ENCODE data around the gene NFIX. TPM values are rescaled to one million over a fixed set of nuclear protein-coding genes. Genes with fewer than 3 reads are reported as not detected.

NFIX gene
- total RNA-seq, 1 donor from 2014 or later: 5.0 TPM

GRCh38 chr19:13100031-13100588, 104.8 kb downstream of the NFIX start:
- DNase-seq (ENCODE audit: extremely low read depth, low read depth, low spot score): no peak

GRCh38 chr19:13100841-13101589, 105.7 kb downstream of the NFIX start:
- no peak for DNase-seq (ENCODE audit: extremely low read depth, low read depth, low spot score)

DNA sequence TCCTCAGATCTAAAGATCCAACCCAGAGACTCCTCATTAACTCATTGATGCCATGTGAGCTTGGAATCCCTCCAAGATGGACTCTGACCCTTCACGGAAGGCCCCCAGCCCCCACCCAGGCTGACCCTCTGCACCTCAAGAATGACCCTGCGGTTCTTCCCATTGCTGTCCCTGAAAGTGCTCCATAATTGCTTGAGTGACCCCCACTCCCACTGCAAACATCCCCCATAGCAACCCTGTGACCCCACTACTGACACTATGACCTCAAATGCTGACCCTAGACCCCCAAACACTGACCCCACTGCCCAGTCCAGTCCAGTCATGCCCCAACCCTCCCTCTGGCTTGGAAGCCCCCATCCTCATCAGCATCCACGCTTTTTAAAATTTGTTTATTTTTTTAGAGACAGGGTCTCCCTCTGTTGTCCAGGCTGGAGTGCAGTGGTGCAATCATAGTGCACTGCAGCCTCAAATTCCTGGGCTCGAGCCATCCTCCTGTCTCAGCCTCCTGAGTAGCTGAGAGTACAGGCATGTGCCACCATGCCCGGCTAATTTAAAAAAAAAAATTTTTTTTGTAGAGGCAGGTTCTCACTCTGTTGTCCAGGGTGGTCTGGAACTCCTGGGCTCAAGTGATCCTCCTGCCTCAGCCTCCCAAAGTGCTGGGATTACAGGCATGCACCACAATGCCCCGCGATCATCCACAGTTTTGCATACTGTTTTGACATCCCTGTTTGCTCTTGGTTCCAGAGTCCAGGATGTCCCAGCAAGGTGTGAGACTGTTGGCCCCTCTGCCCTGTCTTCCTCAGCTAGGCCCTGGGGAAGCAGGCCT, 106.5 kb downstream of the NFIX start:
- no peak for DNase-seq (ENCODE audit: extremely low read depth, low read depth, low spot score)

DNA sequence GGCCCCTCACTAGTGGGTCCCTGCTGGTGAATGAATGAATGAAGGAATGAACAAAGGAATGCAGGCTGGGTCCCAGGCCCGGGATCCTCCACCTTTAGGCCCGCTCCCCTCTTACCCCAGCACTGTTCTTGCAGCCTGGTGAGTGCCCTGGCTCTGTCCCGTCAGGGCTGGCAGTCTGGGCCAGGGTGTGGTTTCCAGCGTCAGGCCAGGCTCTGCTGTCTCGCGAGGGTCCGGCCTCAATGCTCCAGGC, 107.1 kb downstream of the NFIX start:
- no peak for DNase-seq (ENCODE audit: extremely low read depth, low read depth, low spot score)

- DNase-seq (ENCODE audit: extremely low read depth, low read depth, low spot score): no peak
Measured at GRCh38 chr19:13102666-13103580, 107.6 kb downstream of the NFIX start, which contains the start of gene LYL1. Gene LYL1 (minus strand): TSS chr19:13102858. CDS start chr19:13101171, 1,687 bp downstream.

- DNase-seq (ENCODE audit: extremely low read depth, low read depth, low spot score): no peak
Measured at GRCh38 chr19:13103581-13104359, 108.5 kb downstream of the NFIX start.

- no peak for DNase-seq (ENCODE audit: extremely low read depth, low read depth, low spot score)
Measured at GRCh38 chr19:13104360-13104847, 109.1 kb downstream of the NFIX start.

DNA sequence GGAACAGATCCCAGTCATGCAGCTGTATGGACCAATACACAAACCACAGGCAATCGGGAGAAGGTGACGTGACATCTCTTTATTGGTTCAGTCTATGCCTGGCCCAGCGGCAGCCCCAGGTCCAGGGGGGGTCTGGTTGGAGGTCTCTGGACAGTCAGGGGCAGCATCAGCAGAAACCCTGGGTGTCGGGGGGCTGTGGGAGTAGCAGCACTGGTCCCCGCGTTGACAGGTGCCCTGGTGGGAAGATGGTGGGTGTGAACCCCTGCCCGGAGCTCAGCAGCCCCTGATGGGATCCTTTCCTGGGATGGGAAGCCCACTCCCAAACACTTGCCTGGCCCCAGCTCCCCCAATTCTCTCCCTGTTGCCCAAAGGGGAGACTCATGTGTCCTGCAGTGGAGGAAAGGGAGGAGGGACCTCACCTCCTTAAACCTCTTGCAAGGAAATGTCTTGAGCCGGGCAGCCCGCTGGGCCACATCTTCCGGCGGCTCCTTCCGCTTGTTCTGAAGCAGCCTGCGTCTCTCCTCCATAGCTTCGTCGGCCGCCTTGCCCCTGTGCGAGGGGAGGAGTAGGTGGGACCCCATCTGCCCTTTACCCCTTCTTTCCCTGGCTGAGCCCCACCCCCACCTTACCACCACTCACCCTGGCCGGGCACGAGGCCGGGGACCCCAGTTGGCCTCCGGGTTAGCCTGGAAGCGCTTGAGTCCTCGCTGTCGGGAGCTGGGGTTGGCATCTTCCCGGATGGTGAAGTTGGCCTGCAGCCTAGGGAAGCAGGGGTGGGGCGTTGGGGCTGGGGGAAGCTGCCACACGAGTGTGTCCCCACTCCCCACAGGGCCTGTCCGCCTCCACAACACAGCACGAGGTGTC, 109.8 kb downstream of the NFIX start:
- DNase-seq (ENCODE audit: extremely low read depth, low read depth, low spot score): no peak

DNA sequence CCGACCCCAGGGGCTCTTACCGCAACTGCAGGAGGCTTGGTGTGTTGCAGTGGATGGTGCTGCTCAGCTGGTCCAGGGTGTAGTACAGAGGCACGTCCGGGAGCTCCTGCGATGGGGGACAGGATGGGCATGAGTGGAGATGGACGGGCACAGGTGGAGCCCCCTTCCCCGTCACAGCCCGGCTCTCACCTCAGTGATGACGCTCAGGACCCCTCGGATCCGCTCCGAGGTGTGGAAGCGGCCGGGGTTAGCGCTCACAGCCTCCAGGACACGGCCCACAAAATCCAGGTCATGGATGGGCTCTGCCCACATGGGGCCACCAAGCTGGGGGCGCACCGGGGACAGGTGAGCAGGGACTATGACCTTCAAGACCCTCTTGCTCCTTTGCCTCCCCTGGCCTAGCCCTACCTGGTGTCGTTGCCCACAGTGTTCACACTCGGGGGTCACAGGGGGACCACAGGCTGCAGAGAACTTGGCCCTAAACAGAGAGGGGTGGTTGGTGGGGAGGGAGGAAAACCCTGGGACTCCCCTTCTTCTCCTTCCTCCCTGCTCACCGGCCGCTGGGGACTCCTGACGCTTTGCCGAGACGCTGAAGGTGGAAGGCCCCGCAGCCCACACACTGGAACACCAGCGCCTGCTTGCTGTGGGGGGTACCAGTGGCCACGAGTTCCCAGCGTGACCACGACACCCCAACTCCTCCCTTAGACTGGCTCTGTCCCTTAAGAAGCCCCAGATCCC, 114.3 kb downstream of the NFIX start:
- DNase-seq (ENCODE audit: extremely low read depth, low read depth, low spot score): no peak

- DNase-seq (ENCODE audit: extremely low read depth, low read depth, low spot score): no peak
Measured at GRCh38 chr19:13110099-13110610, 114.9 kb downstream of the NFIX start.

GRCh38 chr19:13112555-13112954, 117.3 kb downstream of the NFIX start:
- no peak for DNase-seq (ENCODE audit: extremely low read depth, low read depth, low spot score)

- DNase-seq (ENCODE audit: extremely low read depth, low read depth, low spot score): no peak
Measured at GRCh38 chr19:13115936-13116281, 120.6 kb downstream of the NFIX start.

- DNase-seq (ENCODE audit: extremely low read depth, low read depth, low spot score): no peak
Measured at GRCh38 chr19:13116282-13117175, 121.3 kb downstream of the NFIX start, which contains the start of gene TRMT1. Gene TRMT1 (minus strand): TSS chr19:13116740. CDS start chr19:13116399, 341 bp downstream.

- no peak for DNase-seq (ENCODE audit: extremely low read depth, low read depth, low spot score)
Measured at GRCh38 chr19:13117176-13117771, 122.0 kb downstream of the NFIX start.

DNA sequence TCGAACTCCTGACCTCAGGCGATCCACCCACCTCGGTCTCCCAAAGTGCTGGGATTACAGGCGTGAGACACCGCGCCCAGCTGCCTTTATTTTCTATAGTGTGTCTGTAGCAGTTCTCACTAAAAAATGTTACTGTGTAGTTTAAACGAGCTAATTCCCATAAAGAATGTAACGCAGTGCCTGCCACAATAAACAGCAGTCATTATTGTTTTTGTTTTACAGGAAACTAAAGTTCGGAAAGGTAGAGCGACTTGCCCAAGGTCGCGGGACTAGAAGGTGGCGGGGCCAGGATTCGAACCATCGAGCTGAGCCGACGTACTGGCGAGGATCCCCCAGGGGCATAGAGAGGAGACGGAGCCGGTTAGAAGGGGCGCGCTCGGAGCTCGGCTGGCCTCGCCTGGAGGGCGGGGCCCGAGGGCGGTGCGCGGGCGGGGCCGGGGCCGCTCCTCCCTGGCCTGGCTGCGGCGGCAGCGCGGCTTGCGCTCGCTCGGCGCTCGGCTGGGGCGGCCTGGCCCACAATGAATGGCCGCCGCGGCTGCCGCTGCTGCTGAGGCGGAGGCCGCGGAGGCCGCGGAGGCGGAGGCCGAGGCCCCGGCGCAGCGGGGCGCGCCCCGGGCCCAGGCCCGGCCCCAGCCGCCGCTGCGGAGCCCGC, 122.6 kb downstream of the NFIX start, which contains the start of gene NACC1:
NACC1 (plus strand) TSS at position 493 of the 652 bp plus-strand sequence. CDS start 16,944 bp downstream, outside the sequence.
- no peak for DNase-seq (ENCODE audit: extremely low read depth, low read depth, low spot score)

All from glomerular endothelial cell (primary cell).